Right renal cortex interstitium (tissue), 3 donors: ENCODE measurements around the gene ARMCX4. TPM values are rescaled to one million over a fixed set of nuclear protein-coding genes. Genes with fewer than 3 reads are reported as not detected.
"Not testable (repeated sequence)": the region's sequence is repeated elsewhere in the genome, so short reads cannot be mapped to it uniquely, and the experiment has no call there.

Experiments used
- DNase-seq, 3 donors: peaks; one replicate each; pipeline ENCODE4 v3.0.0-alpha.2; 2013; ENCODE audit warnings: low read depth in 3 of 3, low spot score in 2 of 3
- polyA plus RNA-seq, 3 donors: library from polyadenylated mRNA; unstranded; fragments of 120-200 nt; gene quantifications; one replicate each; pipeline ENCODE4 v1.2.1, GENCODE V29; 2013; ENCODE audit not compliant: insufficient read length in 3 of 3

The ARMCX4 gene
- 10 to 100 TPM; 17.3 to 21.8 (median 17.8) TPM for polyA plus RNA-seq

DNA sequence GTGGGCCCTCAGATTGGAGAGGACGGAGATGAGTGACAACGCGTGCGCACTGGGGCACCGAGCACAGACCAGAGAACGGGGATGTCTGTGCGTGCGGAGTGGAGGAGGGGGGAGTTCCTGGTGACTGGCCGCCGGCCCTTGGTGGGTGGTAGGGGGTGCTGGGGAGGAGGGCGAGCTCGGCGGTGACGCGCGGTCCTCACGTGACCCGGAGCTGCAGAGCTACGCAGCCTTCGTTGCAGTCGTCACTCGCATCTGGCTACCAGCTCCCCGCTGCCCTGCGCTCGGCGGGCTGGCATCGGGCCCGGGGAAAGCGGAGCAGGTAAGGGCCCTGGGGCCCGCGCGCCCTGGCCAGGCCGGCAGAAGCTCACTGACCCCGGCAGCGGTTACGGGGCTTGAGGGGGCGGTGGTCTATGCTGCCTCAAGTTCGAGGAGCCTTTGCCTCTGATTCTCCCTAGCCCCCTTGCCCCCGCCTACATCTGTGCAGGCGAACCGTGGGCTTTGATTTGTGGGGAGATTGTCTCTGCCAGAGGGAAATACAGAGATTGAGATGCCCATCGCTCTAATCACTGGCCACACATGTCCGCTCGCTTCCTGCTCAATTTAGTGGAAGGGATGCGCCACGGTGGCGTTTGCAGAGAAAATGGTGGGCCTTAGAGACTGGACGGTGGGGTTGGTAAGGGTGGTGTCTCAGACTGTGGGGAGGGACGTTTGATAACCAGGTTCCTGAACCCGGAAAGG is at the start of gene ARMCX4:
TSS of gene ARMCX4 (plus strand) at position 245 of the 738 bp plus-strand sequence. CDS start 3,134 bp downstream, outside the sequence.
- DNase-seq: peak in 2 of 3 donors; percentile 16 to 21

DNA sequence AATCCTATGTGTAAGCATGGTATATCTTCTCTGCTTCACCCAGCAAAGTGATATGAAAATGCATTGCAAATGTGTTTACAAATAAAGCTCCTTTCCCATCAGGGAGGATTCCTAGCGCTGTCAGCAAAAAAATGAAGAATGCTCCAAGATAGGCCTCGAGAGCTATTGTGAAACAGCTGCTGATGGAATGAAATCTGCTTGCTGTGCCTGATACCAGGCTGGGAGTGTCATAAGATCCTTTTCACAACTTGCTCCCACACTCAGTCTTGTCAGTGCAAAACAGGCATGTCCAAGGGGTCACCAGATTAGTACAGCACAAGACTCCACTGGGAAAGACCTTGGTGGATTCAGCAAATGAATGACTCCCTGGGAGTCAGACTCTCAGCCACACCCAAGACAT is 43.2 kb upstream of the ARMCX4 start:
- DNase-seq: no peak

DNA sequence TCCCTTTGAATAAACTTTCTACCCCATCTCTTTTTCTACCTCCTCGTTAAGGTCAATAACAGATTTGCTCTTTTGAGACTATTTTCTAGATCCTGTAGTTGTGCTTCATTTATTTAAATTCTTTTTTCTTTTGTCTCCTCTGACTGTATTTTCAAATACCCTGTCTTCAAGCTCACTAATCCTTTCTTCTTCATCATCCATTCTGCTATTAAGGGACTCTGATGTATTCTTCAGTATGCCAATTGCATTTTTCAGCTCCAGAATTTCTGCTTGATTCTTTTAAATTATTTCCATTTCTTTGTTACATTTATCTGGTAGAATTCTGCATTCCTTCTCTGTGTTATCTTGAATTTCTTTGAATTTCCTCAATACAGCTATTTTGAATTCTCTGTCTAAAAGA is 36.0 kb upstream of the ARMCX4 start:
- DNase-seq: no peak

DNA sequence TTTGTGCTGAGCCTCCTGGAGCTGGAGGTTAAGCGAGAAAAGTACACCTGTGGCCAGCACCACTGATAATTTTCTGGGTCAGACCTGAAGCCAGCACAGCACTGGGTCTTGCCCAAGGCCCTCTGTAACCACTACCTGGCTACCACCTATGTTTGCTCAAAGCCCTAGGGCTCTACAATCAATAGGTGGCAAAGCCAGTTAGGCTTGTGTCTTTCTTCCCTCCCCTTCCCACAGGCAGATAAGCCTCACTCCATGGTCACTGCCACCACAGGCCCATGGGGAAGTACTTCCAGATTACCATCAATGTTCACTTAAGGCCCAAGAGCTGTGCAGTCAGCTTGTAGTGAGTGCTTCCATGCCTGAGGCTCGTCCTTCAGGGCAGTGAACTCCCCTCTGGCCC is 35.2 kb upstream of the ARMCX4 start:
- DNase-seq: no peak

DNA sequence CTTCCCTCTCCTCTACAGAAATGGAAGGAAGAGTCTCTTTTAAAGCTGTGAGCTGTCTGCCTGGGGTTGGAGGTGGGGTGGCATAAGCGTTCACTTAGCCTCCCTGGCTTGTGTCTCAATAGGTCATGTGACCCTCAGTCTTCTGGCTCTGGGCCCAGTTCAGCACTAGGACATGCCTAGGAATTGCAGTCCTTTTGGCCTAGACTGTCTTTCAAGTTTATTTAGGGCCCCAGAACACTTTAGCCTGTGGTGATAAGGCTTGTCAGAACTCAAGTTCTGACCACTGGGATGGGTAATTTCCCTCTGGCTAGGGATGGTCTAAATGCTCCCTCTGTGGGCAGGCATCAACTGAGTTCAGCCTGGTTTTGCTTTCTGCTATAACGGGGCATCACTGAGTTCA is 34.3 kb upstream of the ARMCX4 start:
- DNase-seq: no peak

DNA sequence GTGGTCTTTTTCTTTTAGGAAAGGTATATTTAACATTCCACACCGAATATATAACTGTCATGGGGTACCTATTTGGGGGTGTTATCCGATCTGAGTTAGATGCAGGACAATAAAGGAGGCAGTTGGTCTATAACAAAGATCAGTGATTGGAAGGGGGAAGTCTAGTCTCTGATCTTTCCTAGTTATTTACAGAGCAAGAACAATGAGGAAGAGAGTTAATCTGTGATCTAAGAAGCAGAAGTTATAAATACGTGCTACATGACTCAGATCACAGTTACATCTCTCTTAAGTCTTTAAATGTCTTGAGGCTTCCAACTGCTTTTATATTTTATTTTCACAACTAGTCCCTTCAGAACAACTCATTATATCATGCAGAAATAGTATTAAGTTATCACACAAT is 33.2 kb upstream of the ARMCX4 start:
- no peak for DNase-seq

DNA sequence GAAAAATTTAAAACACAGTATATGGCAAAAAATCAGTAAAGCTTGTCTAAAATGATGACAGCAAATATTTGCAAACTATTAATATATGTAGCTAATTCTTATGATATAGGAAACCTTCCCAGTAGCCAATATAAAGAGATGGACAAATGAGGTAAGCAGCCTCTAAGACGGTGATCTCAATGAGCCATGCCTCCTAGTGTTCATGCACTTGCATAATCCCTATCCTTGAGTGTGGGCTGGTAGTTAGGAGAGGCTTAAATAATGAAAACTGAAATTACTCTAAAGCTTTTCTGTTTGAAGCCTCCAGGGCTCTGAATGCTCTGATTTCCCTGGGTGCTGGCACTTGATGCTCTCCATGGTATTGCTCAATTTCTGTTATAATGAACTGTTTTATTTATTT is 24.6 kb upstream of the ARMCX4 start:
- DNase-seq: no peak

DNA sequence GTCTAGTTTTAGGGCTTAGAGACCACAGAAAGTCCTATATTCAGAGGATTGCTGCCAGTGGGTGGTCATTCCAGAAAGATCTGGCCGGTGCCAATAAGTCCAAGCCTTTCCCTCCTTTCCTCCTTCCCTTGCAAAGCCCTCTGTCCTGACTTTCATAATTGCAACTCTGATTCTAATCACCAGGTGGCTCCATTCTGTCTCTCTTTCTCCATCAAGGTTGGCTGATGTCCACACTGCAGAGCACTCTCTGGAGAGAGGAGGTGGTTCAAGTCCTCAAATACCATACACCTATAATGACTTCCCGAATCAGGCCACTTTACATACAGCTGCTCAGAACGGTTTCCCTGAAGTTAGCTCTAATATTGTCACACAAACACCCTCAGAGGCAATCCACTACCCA is 22.4 kb upstream of the ARMCX4 start:
- DNase-seq: no peak

DNA sequence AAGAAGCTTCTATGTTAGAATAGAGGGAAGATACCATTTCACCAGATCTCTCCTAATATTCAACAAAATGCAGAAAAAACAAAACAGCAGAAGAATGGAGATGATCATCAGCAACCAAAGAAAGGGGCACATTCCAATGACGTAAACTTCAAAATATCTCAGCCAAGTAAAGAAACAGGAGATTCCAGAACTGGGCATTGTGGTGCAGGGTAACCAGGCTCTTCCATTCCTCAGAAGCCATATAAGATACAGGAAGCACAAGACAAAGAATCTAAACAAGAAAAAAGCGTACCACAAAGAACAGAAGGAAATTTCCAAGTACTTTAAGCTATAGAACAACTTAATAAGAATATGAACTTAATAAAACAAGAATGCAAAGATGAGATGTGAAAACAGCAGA is 6.9 kb upstream of the ARMCX4 start:
- DNase-seq: no peak

DNA sequence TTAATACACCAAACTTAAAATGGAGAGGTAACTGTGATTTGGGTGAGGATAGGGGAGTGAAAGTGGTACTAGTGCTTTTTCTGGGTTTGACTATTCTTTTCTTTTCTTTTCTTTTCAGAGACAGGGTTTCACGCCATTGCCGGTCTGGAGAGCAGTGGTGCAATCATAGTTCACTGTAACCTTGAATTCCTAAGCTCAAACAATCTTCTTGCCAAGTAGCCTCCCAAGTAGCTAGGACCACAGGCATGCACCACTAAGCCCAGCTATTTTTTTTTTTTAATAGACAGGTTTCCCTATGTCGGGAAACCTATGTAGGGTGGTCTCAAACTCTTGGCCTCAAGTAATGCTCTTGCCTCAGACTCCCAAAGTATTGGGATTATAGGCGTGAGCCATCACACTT is 3.0 kb upstream of the ARMCX4 start:
- DNase-seq: no peak

DNA sequence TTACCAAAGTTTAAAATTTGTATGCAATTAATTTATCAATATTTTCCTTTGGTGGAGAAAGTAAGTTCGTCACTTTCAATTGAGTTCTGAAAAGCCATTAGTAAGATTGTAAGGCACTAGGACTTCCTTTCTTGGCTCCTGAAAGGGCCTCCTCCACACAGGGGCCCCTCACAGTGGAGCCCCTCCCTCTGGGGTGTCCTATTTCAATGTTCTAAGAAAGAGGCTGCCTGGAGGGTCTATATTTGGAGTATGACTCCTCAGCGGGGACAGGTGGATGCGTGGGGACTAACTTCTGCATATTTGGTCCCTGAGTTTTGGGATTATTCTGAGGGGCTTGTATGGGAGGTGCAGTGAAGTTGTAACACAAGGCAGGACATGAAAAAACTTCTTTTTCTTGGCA is 1.6 kb upstream of the ARMCX4 start:
- no peak for DNase-seq

DNA sequence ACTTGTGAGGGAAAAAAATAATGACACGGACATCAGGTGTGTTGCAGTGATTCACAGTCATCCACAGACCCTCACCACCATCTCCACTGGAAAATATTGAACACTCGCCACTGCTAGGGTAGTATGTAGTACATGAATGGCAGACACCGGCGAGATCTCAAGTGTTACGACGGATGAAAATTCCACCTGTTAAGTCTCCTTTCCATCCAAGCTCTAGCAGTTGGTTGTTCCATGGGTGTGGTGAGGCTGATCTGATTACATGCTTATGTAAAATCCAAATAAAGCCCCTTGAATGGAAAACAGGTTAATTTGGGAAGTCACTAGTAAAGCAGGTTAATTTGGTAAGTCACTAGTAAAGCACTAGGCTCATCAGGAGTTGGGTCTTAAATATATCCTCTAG is 1.1 kb upstream of the ARMCX4 start:
- DNase-seq: no peak

DNA sequence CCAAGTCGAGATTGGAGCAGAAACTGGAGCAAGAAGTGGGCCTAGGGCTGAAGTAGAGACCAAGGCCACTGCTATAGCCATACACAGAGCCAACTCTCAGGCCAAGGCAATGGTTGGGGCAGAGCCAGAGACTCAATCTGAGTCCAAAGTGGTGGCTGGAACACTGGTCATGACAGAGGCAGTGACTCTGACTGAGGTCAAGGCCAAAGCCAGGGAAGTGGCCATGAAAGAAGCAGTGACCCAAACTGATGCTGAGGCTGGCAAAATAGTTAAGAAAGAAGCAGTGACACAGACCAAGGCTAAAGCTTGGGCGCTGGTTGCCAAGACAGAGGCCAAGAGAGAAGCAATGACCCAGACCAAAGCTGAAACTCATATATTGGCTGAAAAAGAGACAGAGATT is 3.5 kb downstream of the ARMCX4 start:
- no peak for DNase-seq

DNA sequence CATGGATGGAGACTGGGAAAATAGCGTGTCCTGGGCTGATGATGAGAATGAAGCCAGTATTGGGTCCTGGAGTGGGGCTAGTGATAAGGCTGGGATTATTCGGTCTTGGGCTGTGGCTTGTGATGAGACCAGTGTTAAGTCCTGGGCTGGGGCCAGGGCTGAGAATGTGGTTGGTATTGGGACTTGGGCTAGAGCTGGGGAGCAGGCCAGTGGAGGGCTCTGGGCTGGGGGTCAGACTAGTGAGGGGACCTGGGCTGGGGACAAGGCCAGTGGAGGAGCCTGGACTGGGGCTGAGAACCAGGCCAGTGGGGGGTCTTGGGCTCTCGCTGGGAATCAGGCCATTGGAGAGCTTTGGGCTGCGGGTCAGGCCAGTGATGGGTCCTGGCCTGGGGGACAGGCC is 6.7 kb downstream of the ARMCX4 start:
- no peak for DNase-seq

DNA sequence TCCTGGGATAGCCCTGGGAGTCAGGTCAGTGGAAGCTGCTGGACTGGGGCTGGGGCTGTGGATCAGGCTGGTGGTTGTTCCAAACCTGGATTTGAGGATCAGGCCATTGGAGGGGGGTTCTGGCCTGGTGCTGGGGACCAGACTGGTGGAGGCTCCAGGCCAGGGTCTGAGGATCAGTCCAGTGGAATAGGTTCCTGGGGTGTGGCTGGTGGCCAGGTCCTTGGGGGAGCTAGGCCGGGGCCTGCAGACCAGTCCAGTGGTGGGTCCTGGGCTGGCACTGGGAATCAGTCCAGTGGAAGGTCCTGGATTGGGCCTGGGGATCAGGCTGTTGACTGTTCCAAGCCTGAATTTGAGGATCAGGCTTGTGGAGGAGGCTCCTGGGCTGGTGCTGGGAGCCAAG is 8.0 kb downstream of the ARMCX4 start:
- no peak for DNase-seq

DNA sequence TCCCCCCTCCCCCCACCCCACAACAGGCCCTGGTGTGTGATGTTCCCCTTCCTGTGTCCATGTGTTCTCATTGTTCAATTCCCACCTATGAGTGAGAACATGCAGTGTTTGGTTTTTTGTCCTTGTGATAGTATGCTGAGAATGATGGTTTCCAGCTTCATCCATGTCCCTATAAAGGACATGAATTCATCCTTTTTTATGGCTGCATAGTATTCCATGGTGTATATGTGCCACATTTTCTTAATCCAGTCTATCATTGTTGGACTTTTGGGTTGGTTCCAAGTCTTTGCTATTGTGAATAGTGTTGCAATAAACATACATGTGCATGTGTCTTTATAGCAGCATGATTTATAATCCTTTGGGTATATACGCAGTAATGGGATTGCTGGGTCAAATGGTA is 17.7 kb downstream of the ARMCX4 start:
- DNase-seq: not testable (repeated sequence)

DNA sequence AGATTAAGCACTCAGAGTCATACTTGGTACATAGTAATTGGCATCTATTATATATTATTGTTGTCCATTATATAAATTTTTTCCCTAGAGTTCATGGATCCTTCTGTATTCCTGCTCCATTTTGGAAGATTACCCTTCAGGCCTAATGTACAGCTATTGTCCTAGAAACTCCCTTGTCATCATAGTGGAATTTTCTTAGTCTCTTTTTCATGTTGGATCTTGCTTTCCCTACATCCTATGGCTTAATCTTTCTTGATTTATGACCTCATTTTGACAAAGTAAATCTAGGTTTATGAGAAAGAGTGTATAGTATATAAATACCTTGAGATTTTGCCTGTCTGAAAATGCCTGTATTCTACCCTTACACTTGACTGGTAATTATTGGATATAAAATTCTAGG is 22.1 kb downstream of the ARMCX4 start:
- DNase-seq: no peak

DNA sequence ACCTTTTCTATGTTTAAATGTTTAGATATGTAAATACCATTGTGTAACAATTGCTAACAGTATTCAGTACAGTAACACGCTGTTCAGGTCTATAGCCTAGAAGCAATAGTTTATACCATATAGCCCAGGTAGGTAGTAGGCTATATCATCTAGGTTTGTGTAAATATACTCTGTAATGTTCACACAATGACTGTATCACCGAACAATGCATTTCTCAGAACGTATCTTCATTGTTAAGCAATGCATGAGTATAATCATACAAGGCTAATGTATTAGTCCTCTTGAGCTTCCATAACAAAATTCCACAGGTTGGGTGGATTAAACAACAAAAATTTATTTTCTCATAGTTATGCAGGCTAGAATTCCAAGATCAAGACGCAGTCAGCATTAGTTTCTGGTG is 22.7 kb downstream of the ARMCX4 start:
- DNase-seq: no peak

DNA sequence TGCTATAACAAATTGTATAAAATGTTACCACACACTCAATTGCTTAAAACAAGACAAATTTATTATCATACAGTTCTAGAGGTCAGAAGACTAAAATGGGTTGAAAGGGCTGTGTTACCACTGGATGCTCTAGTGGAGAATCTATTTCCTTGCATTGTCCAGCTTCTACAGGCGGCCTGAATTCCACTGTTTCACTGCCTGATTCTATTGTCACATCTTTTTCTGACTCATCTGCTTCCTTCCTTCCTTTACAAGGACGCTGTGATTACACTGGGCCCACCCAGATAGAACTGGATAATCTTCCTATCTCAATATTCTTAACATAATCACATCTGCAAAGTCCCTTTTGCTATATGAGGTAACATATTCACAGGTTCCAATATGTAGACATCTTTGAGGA is 45.7 kb downstream of the ARMCX4 start:
- DNase-seq: no peak
